ENCODE measurements around the gene IMPDH2.

GRCh38 chr3:48983096-48983495 lies 46.1 kb downstream of the IMPDH2 start:
- TF ChIP-seq CTCF (IDR thresholded peaks at IDR 0.05): no peak
- TF ChIP-seq POLR2A (IDR thresholded peaks at IDR 0.05): no peak
